Measurements from ENCODE around the gene SNX13.

GRCh38 chr7:17743316-17743715, 197.0 kb downstream of the SNX13 start:
- TF ChIP-seq, protein P1, sequence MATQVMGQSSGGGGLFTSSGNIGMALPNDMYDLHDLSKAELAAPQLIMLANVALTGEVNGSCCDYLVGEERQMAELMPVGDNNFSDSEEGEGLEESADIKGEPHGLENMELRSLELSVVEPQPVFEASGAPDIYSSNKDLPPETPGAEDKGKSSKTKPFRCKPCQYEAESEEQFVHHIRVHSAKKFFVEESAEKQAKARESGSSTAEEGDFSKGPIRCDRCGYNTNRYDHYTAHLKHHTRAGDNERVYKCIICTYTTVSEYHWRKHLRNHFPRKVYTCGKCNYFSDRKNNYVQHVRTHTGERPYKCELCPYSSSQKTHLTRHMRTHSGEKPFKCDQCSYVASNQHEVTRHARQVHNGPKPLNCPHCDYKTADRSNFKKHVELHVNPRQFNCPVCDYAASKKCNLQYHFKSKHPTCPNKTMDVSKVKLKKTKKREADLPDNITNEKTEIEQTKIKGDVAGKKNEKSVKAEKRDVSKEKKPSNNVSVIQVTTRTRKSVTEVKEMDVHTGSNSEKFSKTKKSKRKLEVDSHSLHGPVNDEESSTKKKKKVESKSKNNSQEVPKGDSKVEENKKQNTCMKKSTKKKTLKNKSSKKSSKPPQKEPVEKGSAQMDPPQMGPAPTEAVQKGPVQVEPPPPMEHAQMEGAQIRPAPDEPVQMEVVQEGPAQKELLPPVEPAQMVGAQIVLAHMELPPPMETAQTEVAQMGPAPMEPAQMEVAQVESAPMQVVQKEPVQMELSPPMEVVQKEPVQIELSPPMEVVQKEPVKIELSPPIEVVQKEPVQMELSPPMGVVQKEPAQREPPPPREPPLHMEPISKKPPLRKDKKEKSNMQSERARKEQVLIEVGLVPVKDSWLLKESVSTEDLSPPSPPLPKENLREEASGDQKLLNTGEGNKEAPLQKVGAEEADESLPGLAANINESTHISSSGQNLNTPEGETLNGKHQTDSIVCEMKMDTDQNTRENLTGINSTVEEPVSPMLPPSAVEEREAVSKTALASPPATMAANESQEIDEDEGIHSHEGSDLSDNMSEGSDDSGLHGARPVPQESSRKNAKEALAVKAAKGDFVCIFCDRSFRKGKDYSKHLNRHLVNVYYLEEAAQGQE (IDR thresholded peaks at IDR 0.05): no peak
- TF ChIP-seq RNF2 (IDR thresholded peaks at IDR 0.05; ENCODE audit: borderline replicate concordance, low read depth): no peak
- TF ChIP-seq, protein P2, sequence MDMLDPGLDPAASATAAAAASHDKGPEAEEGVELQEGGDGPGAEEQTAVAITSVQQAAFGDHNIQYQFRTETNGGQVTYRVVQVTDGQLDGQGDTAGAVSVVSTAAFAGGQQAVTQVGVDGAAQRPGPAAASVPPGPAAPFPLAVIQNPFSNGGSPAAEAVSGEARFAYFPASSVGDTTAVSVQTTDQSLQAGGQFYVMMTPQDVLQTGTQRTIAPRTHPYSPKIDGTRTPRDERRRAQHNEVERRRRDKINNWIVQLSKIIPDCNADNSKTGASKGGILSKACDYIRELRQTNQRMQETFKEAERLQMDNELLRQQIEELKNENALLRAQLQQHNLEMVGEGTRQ (IDR thresholded peaks at IDR 0.05): no peak

Measured in A549 (cell line).